Natural killer cell (primary cell): ENCODE data around the gene CREM. TPM values are rescaled to one million over a fixed set of nuclear protein-coding genes. Genes with fewer than 3 reads are reported as not detected.

Experiments
- ATAC-seq, 3 donors: fragments of 150-1000 bp in 2 of 3; fragments of 200-7000 bp in 1 of 3; cut with Tn5 transposase; 1 replicate in 1 of 3; 2 replicates in 2 of 3; pipeline ENCODE4 v1.10.0; 2021; ENCODE audit warnings: mild to moderate bottlenecking in 2 of 3, moderate library complexity in 2 of 3
- DNase-seq, 2 donors: peaks; one replicate each; pipeline versions ENCODE4 v3.0.0 to v3.0.0-alpha.2; 2013 to 2021; ENCODE audit warnings: mixed read lengths in 1 of 2
- H3K27ac ChIP-seq: one replicate; pipeline ENCODE4 v1.5.1; 2013; ENCODE audit warnings: mild to moderate bottlenecking, low read length
- H3K27me3 ChIP-seq: one replicate; pipeline ENCODE4 v1.6.1; 2013; ENCODE audit warnings: low read length; ENCODE audit not compliant: control insufficient read depth, insufficient read depth
- H3K36me3 ChIP-seq: one replicate; pipeline ENCODE4 v1.6.1; 2013; ENCODE audit warnings: low read length; ENCODE audit not compliant: control insufficient read depth, insufficient read depth
- H3K4me1 ChIP-seq: one replicate; pipeline ENCODE4 v1.6.1; 2013; ENCODE audit warnings: low read length; ENCODE audit not compliant: control insufficient read depth, insufficient read depth
- H3K4me3 ChIP-seq: one replicate; pipeline ENCODE4 v1.5.1; 2013; ENCODE audit warnings: low read length
- H3K9me3 ChIP-seq: one replicate; pipeline ENCODE4 v1.6.1; 2013; ENCODE audit warnings: low read length; ENCODE audit not compliant: control insufficient read depth, insufficient read depth
- H3K27ac Mint-ChIP-seq, 2 donors: one replicate each; pipeline ENCODE4 v1.8.0; 2022; ENCODE audit warnings: mild to moderate bottlenecking in 2 of 2, mixed read lengths in 2 of 2, moderate library complexity in 1 of 2
- H3K27me3 Mint-ChIP-seq, 2 donors: one replicate each; pipeline ENCODE4 v1.8.0; 2022; ENCODE audit warnings: low read depth in 2 of 2, mixed read lengths in 2 of 2
- H3K36me3 Mint-ChIP-seq: one replicate; pipeline ENCODE4 v1.8.0; 2022; ENCODE audit warnings: mixed read lengths
- H3K4me1 Mint-ChIP-seq, 2 donors: one replicate each; pipeline ENCODE4 v1.8.0; 2022; ENCODE audit warnings: mixed read lengths in 2 of 2
- H3K4me3 Mint-ChIP-seq: one replicate; pipeline ENCODE4 v1.8.0; 2022; ENCODE audit warnings: mild to moderate bottlenecking, moderate library complexity, mixed read lengths
- H3K9me3 Mint-ChIP-seq, 2 donors: one replicate each; pipeline ENCODE4 v1.8.0; 2022; ENCODE audit warnings: mixed read lengths in 2 of 2
- CTCF ChIP-seq: fragments of 200-600 bp; IDR thresholded peaks from one replicate; pipeline ENCODE4 v1.8.0; 2022; ENCODE audit warnings: antibody characterized with exemption
- WGBS: methylation state at CpG from one replicate; pipeline ENCODE4 v1.1.7; 2013; ENCODE audit warnings: missing lambda C conversion rate; ENCODE audit not compliant: insufficient coverage; 5-methylcytosine and 5-hydroxymethylcytosine counted together
- intact Hi-C: fragments of 100-400 bp; cut with micrococcal nuclease; formaldehyde crosslinking; loops from one replicate; pipeline ENCODE4 v1.14.2; 2022
- total RNA-seq, 4 donors: library from RNA; stranded (reverse); fragments of 120-200 nt in 1 of 4; gene quantifications; one replicate each; pipeline versions ENCODE4 v1.2.3 to v1.2.4, GENCODE V29; 2013 to 2022

Gene CREM
- total RNA-seq, 3 donors from 2014 or later (not counting 1 experiment from before 2014, with no cell fraction given), result 48.0 to 64.3 (median 54.6) TPM

DNA sequence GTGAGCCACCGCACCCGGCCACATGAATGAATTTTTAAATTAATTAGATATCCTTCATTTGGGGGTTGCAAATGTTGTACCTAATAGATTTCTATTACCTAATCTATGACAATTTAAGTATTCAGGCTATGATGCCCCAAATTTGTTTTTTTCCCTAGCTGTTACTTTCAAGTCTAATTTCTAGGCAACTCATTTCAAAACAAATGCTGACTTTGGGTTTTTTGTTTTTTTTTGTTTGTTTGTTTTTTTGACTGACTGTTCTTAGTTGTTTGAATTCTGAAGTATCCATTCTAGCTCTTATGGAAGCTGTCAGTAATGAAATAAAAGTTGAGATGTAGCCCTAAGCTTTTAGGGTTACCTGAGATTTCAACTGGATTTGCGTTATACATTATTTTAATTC, 62.3 kb downstream of the CREM start:
- H3K27me3 ChIP-seq, result no peaks in the 10 kb centered on the region
- H3K36me3 ChIP-seq, result no peaks in the 10 kb centered on the region
- 100% methylated on average over 2 of the region's 3 CpGs for WGBS
- intact Hi-C loops, result no loop called here
- Mint-ChIP-seq H3K27ac (no peak overlapping the region), H3K36me3 (no peaks in the 10 kb centered on the region), H3K4me3 (no peak overlapping the region), H3K27me3 (no peaks in the 10 kb centered on the region), H3K4me1 (peaks cover 0 to 18% of the 10 kb centered on the region in 2 donors), H3K9me3 (peaks cover 0 to 2% of the 10 kb centered on the region in 2 donors)
- ATAC-seq (no peak), DNase-seq (no peak)
- no peak for TF ChIP-seq CTCF
- no peaks in the 10 kb centered on the region for H3K9me3 ChIP-seq
- no peak overlapping the region for H3K27ac ChIP-seq
- H3K4me3 ChIP-seq, result no peak overlapping the region
- H3K4me1 ChIP-seq, result peaks cover 4% of the 10 kb centered on the region

GRCh38 chr10:35191523-35191922, 64.9 kb downstream of the CREM start:
- Histone ChIP-seq H3K36me3 (no peaks in the 10 kb centered on the region), H3K4me3 (no peak overlapping the region), H3K27me3 (no peaks in the 10 kb centered on the region), H3K9me3 (no peaks in the 10 kb centered on the region), H3K27ac (no peak overlapping the region), H3K4me1 (peaks cover 11% of the 10 kb centered on the region)
- no peak overlapping the region for H3K4me3 Mint-ChIP-seq
- WGBS, result 25% methylated on average over 2 of the region's 2 CpGs
- ATAC-seq, result no peak
- intact Hi-C loops, result no loop called here
- TF ChIP-seq CTCF, result no peak
- H3K9me3 Mint-ChIP-seq, result peaks cover 0 to 2% of the 10 kb centered on the region in 2 donors
- H3K36me3 Mint-ChIP-seq, result no peaks in the 10 kb centered on the region
- peak overlapping the region; percentile 25 to 73 for H3K27ac Mint-ChIP-seq
- no peak for DNase-seq
- peaks cover 18 to 36% of the 10 kb centered on the region in 2 donors for H3K4me1 Mint-ChIP-seq
- H3K27me3 Mint-ChIP-seq, result no peaks in the 10 kb centered on the region

- peaks cover 16% of the 10 kb centered on the region for H3K4me1 ChIP-seq
- Mint-ChIP-seq H3K9me3 (peaks cover 0 to 2% of the 10 kb centered on the region in 2 donors), H3K4me3 (no peak overlapping the region), H3K4me1 (peaks cover 19 to 36% of the 10 kb centered on the region in 2 donors), H3K27me3 (no peaks in the 10 kb centered on the region), H3K36me3 (no peaks in the 10 kb centered on the region), H3K27ac (peak overlapping the region; percentile 25 to 73)
- DNase-seq, result no peak
- no peaks in the 10 kb centered on the region for H3K9me3 ChIP-seq
- no peaks in the 10 kb centered on the region for H3K36me3 ChIP-seq
- H3K27me3 ChIP-seq, result no peaks in the 10 kb centered on the region
- H3K4me3 ChIP-seq, result no peak overlapping the region
- no peak for TF ChIP-seq CTCF
- no peak for ATAC-seq
- intact Hi-C loops, result no loop called here
- H3K27ac ChIP-seq, result no peak overlapping the region
- 100% methylated on average over 3 of the region's 3 CpGs for WGBS
These were observed 66.1 kb downstream of the CREM start for GRCh38 chr10:35192645-35193249.

DNA sequence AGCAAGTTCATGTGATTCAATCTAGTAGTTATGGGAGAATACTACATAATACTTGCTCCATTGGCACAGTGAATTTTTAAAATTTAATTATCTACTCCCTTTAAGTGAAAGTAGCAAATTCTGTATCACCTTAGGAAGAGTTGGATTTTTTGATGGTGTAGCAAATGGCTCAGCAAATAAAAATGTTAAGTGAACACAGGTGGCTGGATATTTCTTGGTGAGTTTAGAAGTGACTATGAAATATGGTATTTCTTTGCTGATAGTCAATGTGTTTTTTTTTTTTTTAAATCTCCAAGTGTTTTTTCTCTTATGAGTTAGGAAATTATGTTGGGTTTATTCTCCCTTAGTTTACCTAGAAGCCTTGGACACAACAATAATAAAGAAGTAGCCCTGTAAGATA, 67.8 kb downstream of the CREM start:
- ATAC-seq (no peak), DNase-seq (no peak)
- Mint-ChIP-seq H3K27ac (peak overlapping the region; percentile 96 to 98), H3K9me3 (peaks cover 0 to 2% of the 10 kb centered on the region in 2 donors), H3K27me3 (no peaks in the 10 kb centered on the region), H3K4me1 (peaks cover 19 to 36% of the 10 kb centered on the region in 2 donors), H3K36me3 (no peaks in the 10 kb centered on the region), H3K4me3 (no peak overlapping the region)
- no peaks in the 10 kb centered on the region for H3K9me3 ChIP-seq
- H3K27me3 ChIP-seq, result no peaks in the 10 kb centered on the region
- TF ChIP-seq CTCF, result no peak
- H3K36me3 ChIP-seq, result no peaks in the 10 kb centered on the region
- intact Hi-C loops, result no loop called here
- H3K4me3 ChIP-seq, result no peak overlapping the region
- H3K27ac ChIP-seq, result peak overlapping the region; percentile 92
- peaks cover 16% of the 10 kb centered on the region for H3K4me1 ChIP-seq
